Activated naive CD4-positive, alpha-beta T cell treated with anti-CD3 and anti-CD28 coated beads for 36 hours (primary cell): ENCODE data around the gene FHDC1. TPM values are rescaled to one million over a fixed set of nuclear protein-coding genes. Genes with fewer than 3 reads are reported as not detected.

Experiments
- CTCF ChIA-PET: fragments of 350-600 bp; sonication (Branson Sonifier 250); formaldehyde crosslinking; loops from one replicate; lab custom pipeline; 2021; ENCODE audit warnings: antibody characterized with exemption; lab: Charles Lee
- DNase-seq: peaks from one replicate; pipeline ENCODE4 v3.0.0-alpha.2; 2020
- H3K27ac Mint-ChIP-seq: one replicate; pipeline ENCODE4 v1.8.0; 2021; ENCODE audit warnings: mild to moderate bottlenecking, mixed read lengths
- H3K27me3 Mint-ChIP-seq: one replicate; pipeline ENCODE4 v1.8.0; 2021; ENCODE audit warnings: low read depth, mixed read lengths
- H3K36me3 Mint-ChIP-seq: one replicate; pipeline ENCODE4 v1.8.0; 2021; ENCODE audit warnings: low read depth, mixed read lengths
- H3K4me1 Mint-ChIP-seq: one replicate; pipeline ENCODE4 v1.8.0; 2021; ENCODE audit warnings: low read depth, mixed read lengths
- H3K4me3 Mint-ChIP-seq: one replicate; pipeline ENCODE4 v1.8.0; 2021; ENCODE audit warnings: mild to moderate bottlenecking, moderate library complexity, mixed read lengths
- H3K9me3 Mint-ChIP-seq: one replicate; pipeline ENCODE4 v1.8.0; 2021; ENCODE audit warnings: mixed read lengths
- intact Hi-C: fragments of 100-400 bp; cut with micrococcal nuclease; formaldehyde crosslinking; loops from one replicate; pipeline ENCODE4 v1.15.1; 2023
- total RNA-seq, 2 experiments: library from RNA; stranded (reverse); gene quantifications; one replicate each; pipeline ENCODE4 v1.2.3, GENCODE V29; 2021

The FHDC1 gene
- total RNA-seq, 2 experiments from 2014 or later = 0.07 to 0.12 TPM

- DNase-seq = no peak
- peak overlapping the region; percentile 67 for H3K4me3 Mint-ChIP-seq
- H3K27ac Mint-ChIP-seq = no peak overlapping the region
- no peaks in the 10 kb centered on the region for H3K36me3 Mint-ChIP-seq
- H3K9me3 Mint-ChIP-seq = no peaks in the 10 kb centered on the region
- intact Hi-C loops = loop anchor here (2.0 kb wide), 1 partner anchor 89 kb away; no protein-coding TSS in a partner anchor
- peaks cover 16% of the 10 kb centered on the region for H3K4me1 Mint-ChIP-seq
- CTCF ChIA-PET = interaction anchor here (2.0 to 2.3 kb wide), 2 partner anchors 189 to 190 kb away, joined by 6 to 9 read pairs; no protein-coding TSS in a partner anchor
- peaks cover 44% of the 10 kb centered on the region for H3K27me3 Mint-ChIP-seq
These were observed 1.5 kb downstream of the FHDC1 start for GRCh38 chr4:152937336-152938236.

DNA sequence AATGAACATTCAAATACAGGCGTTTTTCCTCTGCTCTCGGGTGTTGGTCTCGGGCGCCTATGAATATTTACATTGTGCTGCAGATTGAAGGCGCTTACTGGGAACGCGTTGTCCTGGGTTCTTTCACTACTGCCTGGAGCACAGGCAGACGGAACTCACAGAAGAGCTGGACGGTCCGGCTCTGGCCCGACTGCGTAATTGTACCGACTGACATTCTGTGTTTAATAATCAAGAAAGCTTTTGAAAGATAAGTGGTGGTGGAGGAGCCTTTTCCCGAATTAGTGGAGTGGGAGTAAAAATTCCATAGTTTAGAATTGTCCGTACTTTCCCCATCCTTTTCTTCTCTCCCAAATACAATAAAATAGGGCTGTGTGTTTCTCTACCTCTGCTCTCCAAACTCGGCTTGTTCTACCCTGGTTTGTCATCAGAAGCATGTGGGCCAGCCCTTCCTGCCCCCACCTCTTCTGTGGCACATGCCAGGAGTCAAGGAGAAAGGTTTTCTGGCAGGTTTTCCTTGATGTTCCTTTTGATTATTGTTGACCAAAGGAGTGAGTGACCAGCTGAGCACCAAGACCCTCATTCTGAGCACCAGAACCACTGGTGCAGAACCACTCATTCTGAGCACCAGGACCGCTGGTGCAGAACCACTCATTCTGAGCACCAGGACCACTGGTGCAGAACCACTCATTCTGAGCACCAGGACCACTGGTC, 2.3 kb downstream of the FHDC1 start:
- CTCF ChIA-PET = interaction anchor here (2.0 kb wide), 1 partner anchor 190 kb away, joined by 9 read pairs; no protein-coding TSS in a partner anchor
- Mint-ChIP-seq H3K4me3 (peak overlapping the region; percentile 67), H3K4me1 (peaks cover 16% of the 10 kb centered on the region), H3K9me3 (no peaks in the 10 kb centered on the region), H3K36me3 (no peaks in the 10 kb centered on the region), H3K27ac (no peak overlapping the region), H3K27me3 (peaks cover 44% of the 10 kb centered on the region)
- DNase-seq = no peak
- intact Hi-C loops = no loop called here

DNA sequence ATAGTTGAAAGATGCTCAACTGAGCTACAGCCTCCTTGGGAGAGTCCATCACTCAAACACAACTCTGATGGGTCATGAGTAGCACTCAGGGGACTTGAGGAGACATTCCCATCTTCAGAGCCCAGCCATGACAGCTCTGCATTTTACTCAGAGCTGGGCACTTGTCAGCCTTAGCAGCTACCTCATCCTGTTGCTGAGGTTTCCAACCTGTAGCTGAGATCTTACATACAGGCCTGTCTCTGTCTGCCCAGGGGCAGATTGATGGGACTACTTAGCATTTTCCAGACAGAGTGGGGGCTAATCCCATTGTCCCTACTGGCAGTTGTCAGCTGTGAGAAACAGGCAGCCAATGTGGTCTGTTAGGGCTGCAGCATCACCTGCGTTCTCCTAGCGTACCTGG, 3.5 kb downstream of the FHDC1 start:
- peaks cover 15% of the 10 kb centered on the region for H3K4me1 Mint-ChIP-seq
- DNase-seq = no peak
- no peak overlapping the region for H3K27ac Mint-ChIP-seq
- H3K9me3 Mint-ChIP-seq = no peaks in the 10 kb centered on the region
- intact Hi-C loops = no loop called here
- H3K4me3 Mint-ChIP-seq = no peak overlapping the region
- H3K27me3 Mint-ChIP-seq = peaks cover 34% of the 10 kb centered on the region
- CTCF ChIA-PET = interaction anchor here (0.6 kb wide), 1 partner anchor 181 kb away, joined by 3 read pairs; no protein-coding TSS in a partner anchor
- no peaks in the 10 kb centered on the region for H3K36me3 Mint-ChIP-seq

GRCh38 chr4:152940461-152940860, 4.3 kb downstream of the FHDC1 start:
- Mint-ChIP-seq H3K4me3 (no peak overlapping the region), H3K9me3 (no peaks in the 10 kb centered on the region), H3K27me3 (peaks cover 26% of the 10 kb centered on the region)

GRCh38 chr4:152941411-152941810, 5.3 kb downstream of the FHDC1 start:
- H3K27me3 Mint-ChIP-seq = peaks cover 22% of the 10 kb centered on the region
- CTCF ChIA-PET = no interaction called here
- H3K9me3 Mint-ChIP-seq = no peaks in the 10 kb centered on the region

More at GRCh38 chr4:152940461-152940860, 4.3 kb downstream of the FHDC1 start:
- Mint-ChIP-seq H3K4me1 (peaks cover 9% of the 10 kb centered on the region), H3K27ac (no peak overlapping the region), H3K36me3 (no peaks in the 10 kb centered on the region)
- DNase-seq = no peak
- CTCF ChIA-PET = interaction anchor here (0.6 kb wide), 1 partner anchor 180 kb away, joined by 3 read pairs; no protein-coding TSS in a partner anchor
- intact Hi-C loops = no loop called here

DNA sequence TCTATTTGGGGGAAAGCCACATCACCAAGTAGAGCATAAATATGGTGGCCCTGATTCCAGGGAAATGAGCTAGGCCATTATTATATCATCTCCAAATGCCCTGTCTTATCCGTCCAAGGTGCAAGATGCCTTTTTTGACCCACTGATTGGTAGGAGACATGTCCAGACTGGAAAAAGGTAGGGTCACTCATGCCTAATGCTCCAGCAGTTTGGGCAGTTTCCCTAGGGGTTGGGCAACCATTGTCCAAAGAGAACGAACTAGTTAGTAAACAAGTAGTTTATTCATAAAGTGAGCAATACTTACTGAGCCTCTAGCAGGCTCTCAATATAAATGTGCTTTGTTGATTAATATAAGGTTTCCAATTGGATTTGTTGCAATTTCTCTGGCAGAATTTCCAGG, 6.2 kb downstream of the FHDC1 start:
- Mint-ChIP-seq H3K9me3 (no peaks in the 10 kb centered on the region), H3K4me1 (peaks cover 6% of the 10 kb centered on the region), H3K4me3 (no peak overlapping the region), H3K27me3 (peaks cover 23% of the 10 kb centered on the region), H3K36me3 (no peaks in the 10 kb centered on the region), H3K27ac (no peak overlapping the region)
- CTCF ChIA-PET = no interaction called here
- intact Hi-C loops = no loop called here
- DNase-seq = no peak

More at GRCh38 chr4:152941411-152941810, 5.3 kb downstream of the FHDC1 start:
- H3K4me3 Mint-ChIP-seq = no peak overlapping the region
- intact Hi-C loops = no loop called here
- no peaks in the 10 kb centered on the region for H3K36me3 Mint-ChIP-seq
- no peak overlapping the region for H3K27ac Mint-ChIP-seq
- DNase-seq = no peak
- H3K4me1 Mint-ChIP-seq = peaks cover 6% of the 10 kb centered on the region

DNA sequence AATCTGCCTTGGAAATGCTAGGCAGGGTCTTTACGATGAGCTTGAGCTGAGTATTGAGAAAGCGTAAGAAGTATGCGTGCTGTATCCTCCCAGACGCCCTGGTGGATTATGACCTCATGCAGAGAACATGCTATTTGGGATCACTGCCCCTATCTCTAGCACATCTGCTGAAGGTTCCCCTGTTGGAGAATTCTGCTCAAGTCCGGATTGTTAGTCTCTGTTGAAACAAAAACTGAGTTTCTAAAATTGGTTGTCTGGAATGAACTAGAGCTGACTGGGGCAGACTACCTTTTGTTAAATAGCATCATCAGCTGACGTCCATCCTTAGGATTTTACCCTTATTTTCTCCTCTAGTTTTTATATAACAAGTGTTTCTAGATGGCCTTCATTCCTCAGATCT, 7.5 kb downstream of the FHDC1 start:
- H3K36me3 Mint-ChIP-seq = no peaks in the 10 kb centered on the region
- no peak overlapping the region for H3K4me3 Mint-ChIP-seq
- H3K27ac Mint-ChIP-seq = no peak overlapping the region
- CTCF ChIA-PET = interaction anchor here (1.2 to 1.5 kb wide), 2 partner anchors 14 to 96 kb away, joined by 3 to 5 read pairs; no protein-coding TSS in a partner anchor
- intact Hi-C loops = no loop called here
- H3K27me3 Mint-ChIP-seq = peaks cover 21% of the 10 kb centered on the region
- no peaks in the 10 kb centered on the region for H3K9me3 Mint-ChIP-seq
- H3K4me1 Mint-ChIP-seq = no peaks in the 10 kb centered on the region
- no peak for DNase-seq

DNA sequence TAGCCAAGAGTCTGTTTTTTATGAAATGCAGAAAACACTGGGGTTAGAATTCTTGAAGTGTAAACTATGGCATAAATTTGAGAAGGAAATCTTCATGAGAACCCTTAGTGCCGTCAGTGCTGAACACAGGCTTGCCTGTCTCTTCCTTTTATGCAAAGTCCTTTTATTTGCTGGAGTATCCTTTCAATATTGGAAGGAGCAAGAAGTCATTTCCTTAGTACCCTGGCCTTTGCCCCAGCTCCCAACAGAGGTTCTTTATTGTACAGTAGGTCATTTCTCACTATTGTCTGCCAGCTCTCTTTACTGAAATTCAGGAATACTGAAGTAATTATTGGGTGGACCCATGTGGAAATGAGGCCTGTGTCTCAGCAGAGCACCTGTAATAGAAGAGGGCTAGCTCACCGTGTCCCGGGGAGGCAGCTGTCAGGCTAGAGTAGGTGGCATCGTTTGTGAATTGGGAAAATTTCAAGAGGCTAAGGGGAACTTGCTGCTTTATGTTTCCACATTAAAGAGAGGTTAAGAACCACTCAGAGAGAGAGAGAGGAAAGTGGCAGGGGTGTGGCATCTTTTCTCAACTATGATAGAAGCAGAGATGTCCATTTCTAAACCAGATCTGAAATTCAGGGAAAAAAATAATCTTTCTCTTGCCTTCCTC, 8.7 kb downstream of the FHDC1 start:
- Mint-ChIP-seq H3K36me3 (no peaks in the 10 kb centered on the region), H3K9me3 (no peaks in the 10 kb centered on the region), H3K4me3 (no peak overlapping the region), H3K27me3 (peaks cover 15% of the 10 kb centered on the region), H3K27ac (no peak overlapping the region), H3K4me1 (no peaks in the 10 kb centered on the region)
- no peak for DNase-seq
- intact Hi-C loops = no loop called here
- CTCF ChIA-PET = interaction anchor here (1.5 kb wide), 1 partner anchor 16 kb away, joined by 5 read pairs; no protein-coding TSS in a partner anchor

DNA sequence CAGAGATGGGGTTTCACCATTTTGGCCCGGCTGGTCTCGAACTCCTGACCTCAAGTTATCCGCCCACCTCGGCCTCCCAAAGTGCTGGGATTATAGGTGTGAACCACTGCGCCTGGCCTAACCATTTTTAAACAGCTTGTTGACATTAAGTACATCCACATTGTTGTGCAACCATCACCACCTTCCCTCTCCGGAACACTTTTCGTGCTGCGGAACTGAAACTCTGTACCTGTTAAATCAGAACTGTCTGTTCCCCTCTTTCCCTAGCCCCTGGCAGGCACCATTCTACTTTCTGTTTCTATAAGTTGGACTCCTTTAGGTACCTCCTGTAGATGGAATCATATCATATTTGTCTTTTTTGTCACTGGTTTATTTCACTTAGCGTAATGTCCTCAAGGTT, 9.5 kb downstream of the FHDC1 start:
- Mint-ChIP-seq H3K36me3 (no peaks in the 10 kb centered on the region), H3K4me3 (no peak overlapping the region), H3K4me1 (no peaks in the 10 kb centered on the region), H3K9me3 (no peaks in the 10 kb centered on the region), H3K27me3 (peaks cover 12% of the 10 kb centered on the region), H3K27ac (no peak overlapping the region)
- CTCF ChIA-PET = no interaction called here
- no peak for DNase-seq
- intact Hi-C loops = no loop called here

DNA sequence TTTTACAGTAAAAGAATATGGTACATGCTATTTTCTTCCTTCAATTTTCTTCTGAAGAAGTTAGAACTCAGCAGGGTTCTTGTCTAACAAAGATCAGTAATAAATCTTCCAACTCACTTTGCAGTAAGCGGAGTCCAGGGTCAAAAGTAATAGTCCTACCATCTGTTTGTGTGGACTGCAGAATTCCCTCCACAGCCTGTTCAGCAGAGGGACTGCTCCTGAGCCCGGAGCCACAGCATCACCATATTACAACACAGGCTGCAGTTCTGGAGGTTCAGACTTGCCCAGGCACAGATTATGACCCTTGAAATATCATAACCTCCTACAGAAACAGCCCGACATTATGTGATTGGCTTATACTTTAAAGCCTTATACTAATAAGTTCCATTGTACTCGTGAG, 10.3 kb downstream of the FHDC1 start:
- Mint-ChIP-seq H3K27ac (no peak overlapping the region), H3K4me3 (no peak overlapping the region), H3K9me3 (no peaks in the 10 kb centered on the region), H3K4me1 (no peaks in the 10 kb centered on the region), H3K36me3 (no peaks in the 10 kb centered on the region), H3K27me3 (peaks cover 12% of the 10 kb centered on the region)
- CTCF ChIA-PET = interaction anchor here (0.6 kb wide), 1 partner anchor 182 kb away, joined by 3 read pairs; no protein-coding TSS in a partner anchor
- intact Hi-C loops = no loop called here
- DNase-seq = no peak

GRCh38 chr4:152947311-152947710, 11.2 kb downstream of the FHDC1 start:
- DNase-seq = no peak
- CTCF ChIA-PET = no interaction called here
- Mint-ChIP-seq H3K36me3 (no peaks in the 10 kb centered on the region), H3K27ac (no peak overlapping the region), H3K9me3 (no peaks in the 10 kb centered on the region), H3K27me3 (peaks cover 9% of the 10 kb centered on the region), H3K4me3 (no peak overlapping the region), H3K4me1 (no peaks in the 10 kb centered on the region)
- intact Hi-C loops = no loop called here

- DNase-seq = no peak
- Mint-ChIP-seq H3K27ac (no peak overlapping the region), H3K4me1 (no peaks in the 10 kb centered on the region), H3K4me3 (no peak overlapping the region), H3K36me3 (no peaks in the 10 kb centered on the region), H3K27me3 (peaks cover 9% of the 10 kb centered on the region), H3K9me3 (no peaks in the 10 kb centered on the region)
- CTCF ChIA-PET = no interaction called here
- intact Hi-C loops = no loop called here
These were observed 13.8 kb downstream of the FHDC1 start for GRCh38 chr4:152949930-152950329.
